ENCODE data around the gene EPHA3.

GRCh38 chr3:89173546-89173945, 66.1 kb downstream of the EPHA3 start:
- no peak for TF ChIP-seq YY1 (tag by site-specific recombination; IDR thresholded peaks at IDR 0.05)
- TF ChIP-seq ZBTB44 (tag by site-specific recombination; IDR thresholded peaks at IDR 0.05) = no peak
- no peak for TF ChIP-seq ZNF174 (tag by site-specific recombination; IDR thresholded peaks at IDR 0.05)
- no peak for TF ChIP-seq ZNF239 (tag by site-specific recombination; IDR thresholded peaks at IDR 0.05)
- no peak for TF ChIP-seq ZNF146 (tag by site-specific recombination; IDR thresholded peaks at IDR 0.05)
- TF ChIP-seq ATF2 (tag by site-specific recombination; IDR thresholded peaks at IDR 0.05; ENCODE audit: low read depth) = no peak
- TF ChIP-seq PRDM6 (tag by site-specific recombination; IDR thresholded peaks at IDR 0.05) = no peak
- no peak for TF ChIP-seq ZNF133 (tag by site-specific recombination; IDR thresholded peaks at IDR 0.05)
- TF ChIP-seq ZNF10 (tag by site-specific recombination; IDR thresholded peaks at IDR 0.05) = no peak
- TF ChIP-seq CTCF (tag by site-specific recombination; IDR thresholded peaks at IDR 0.05) = no peak
- no peak for TF ChIP-seq ZNF513 (tag by site-specific recombination; IDR thresholded peaks at IDR 0.05)
- no peak for TF ChIP-seq ELK4 (IDR thresholded peaks at IDR 0.05; ENCODE audit: borderline replicate concordance, low read depth, low read length)
- TF ChIP-seq PRDM10 (tag by site-specific recombination; IDR thresholded peaks at IDR 0.05) = no peak
